AG09309 (cell line): Measurements from ENCODE around the gene ALDOC.
"Not testable (repeated sequence)": the region's sequence is repeated elsewhere in the genome, so short reads cannot be mapped to it uniquely, and the experiment has no call there.

Experiments
- DNase-seq: peaks from one replicate; pipeline ENCODE4 v3.0.0-alpha.2; 2010; ENCODE audit warnings: low read depth
- H3K4me3 ChIP-seq: 2 replicates; pipeline ENCODE4 v1.5.1; 2011; ENCODE audit warnings: mild to moderate bottlenecking, low read depth, low read length, moderate library complexity; ENCODE audit not compliant: control insufficient read depth
- CTCF ChIP-seq: IDR thresholded peaks from 2 replicates; pipeline ENCODE4 v1.5.1; 2011; ENCODE audit warnings: mild to moderate bottlenecking, low read depth, low read length, inconsistent platforms; ENCODE audit not compliant: insufficient read depth, control insufficient read depth; ENCODE audit errors: missing control alignments

ALDOC gene

GRCh38 chr17:28582513-28582912 lies 5.8 kb upstream of the ALDOC start:
- no peak for DNase-seq
- TF ChIP-seq CTCF = no peak
- no peak overlapping the region for H3K4me3 ChIP-seq

GRCh38 chr17:28580959-28581358 lies 4.3 kb upstream of the ALDOC start:
- DNase-seq = no peak
- no peak overlapping the region for H3K4me3 ChIP-seq
- no peak for TF ChIP-seq CTCF

GRCh38 chr17:28579526-28579925 lies 2.8 kb upstream of the ALDOC start:
- DNase-seq = no peak
- no peak overlapping the region for H3K4me3 ChIP-seq

GRCh38 chr17:28578246-28579195 lies 1.8 kb upstream of the ALDOC start:
- no peak for TF ChIP-seq CTCF

More at GRCh38 chr17:28579526-28579925, 2.8 kb upstream of the ALDOC start:
- no peak for TF ChIP-seq CTCF

GRCh38 chr17:28577466-28577824 lies 750 bp upstream of the ALDOC start:
- no peak overlapping the region for H3K4me3 ChIP-seq
- DNase-seq = no peak
- no peak for TF ChIP-seq CTCF

More at GRCh38 chr17:28578246-28579195, 1.8 kb upstream of the ALDOC start:
- DNase-seq = no peak
- no peak overlapping the region for H3K4me3 ChIP-seq

GRCh38 chr17:28576016-28576415 lies 679 bp downstream of the ALDOC start:
- not testable (repeated sequence) for H3K4me3 ChIP-seq, DNase-seq

GRCh38 chr17:28575126-28575795 lies 1.4 kb downstream of the ALDOC start:
- TF ChIP-seq CTCF = no peak
- DNase-seq = no peak
- H3K4me3 ChIP-seq = no peak overlapping the region
